Upper lobe of left lung (tissue), 6 donors: Measurements from ENCODE around the gene DIDO1. TPM values are rescaled to one million over a fixed set of nuclear protein-coding genes. Genes with fewer than 3 reads are reported as not detected.

Experiments
- ATAC-seq, 2 donors: fragments of 200-7000 bp; cut with Tn5 transposase; one replicate each; pipeline ENCODE4 v1.9.1; 2022; ENCODE audit warnings: mild to moderate bottlenecking in 2 of 2, moderate library complexity in 2 of 2; ENCODE audit not compliant: low FRiP score in 2 of 2
- DNase-seq, 2 donors: peaks; one replicate each; pipeline ENCODE4 v3.0.0-alpha.2; 2019 to 2020
- H3K27ac ChIP-seq, 4 donors: fragments of 200-600 bp; sonication (generic); one replicate each; pipeline ENCODE4 v1.5.1; 2016 to 2019
- H3K27me3 ChIP-seq, 4 donors: fragments of 200-600 bp; sonication (generic); one replicate each; pipeline ENCODE4 v1.5.1; 2017 to 2019
- H3K36me3 ChIP-seq, 4 donors: fragments of 200-600 bp; sonication (generic); one replicate each; pipeline ENCODE4 v1.5.1; 2016 to 2019
- H3K4me1 ChIP-seq, 4 donors: fragments of 200-600 bp; sonication (generic); one replicate each; pipeline ENCODE4 v1.5.1; 2018 to 2019
- H3K4me3 ChIP-seq, 4 donors: fragments of 200-600 bp; sonication (generic); one replicate each; pipeline ENCODE4 v1.5.1; 2017 to 2019; ENCODE audit warnings: mild to moderate bottlenecking in 2 of 4, moderate library complexity in 1 of 4
- H3K9me3 ChIP-seq, 4 donors: fragments of 200-600 bp; sonication (generic); one replicate each; pipeline ENCODE4 v1.5.1; 2018 to 2019
- EP300 ChIP-seq, 4 donors: sonication (generic); formaldehyde crosslinking; IDR thresholded peaks; one replicate each; pipeline ENCODE4 v1.5.1; 2017; ENCODE audit warnings: antibody characterized with exemption in 4 of 4, control low read depth in 2 of 4
- POLR2A ChIP-seq, 4 donors: fragments of 450-650 bp; IDR thresholded peaks; one replicate each; pipeline ENCODE4 v1.5.1; 2016 to 2017; ENCODE audit warnings: antibody characterized with exemption in 4 of 4, mild to moderate bottlenecking in 2 of 4
- POLR2AphosphoS5 ChIP-seq, 2 donors: sonication (generic); formaldehyde crosslinking; IDR thresholded peaks; one replicate each; pipeline ENCODE4 v1.5.1; 2017; ENCODE audit warnings: antibody characterized with exemption in 2 of 2
- WGBS, 2 donors: methylation state at CpG; one replicate each; pipeline ENCODE4 v1.1.5; 2017 to 2018; 5-methylcytosine and 5-hydroxymethylcytosine counted together
- total RNA-seq, 6 donors: library from RNA; depleted of rRNA in 4 of 6; stranded (reverse); fragments of >200 nt in 4 of 6; gene quantifications; one replicate each; pipeline versions ENCODE4 v1.1.0 to v1.2.1, GENCODE V29; 2016 to 2021
- TF ChIP-seq, protein P1 (sequence below), 6 experiments: fragments of 450-650 bp in 4 of 6; fragments of 200-600 bp in 2 of 6; sonication (generic) in 2 of 6; IDR thresholded peaks; one replicate each; pipeline ENCODE4 v1.5.1; 2016 to 2019; ENCODE audit warnings: antibody characterized with exemption in 6 of 6
- donor health status: DM: no; HTN: no; CAD: no; lungs with moderate emphysema.
- donor health status: DM: no; HTN: yes; CAD: no; lungs with severe emphysema.

DIDO1 gene
- total RNA-seq, 6 donors from 2014 or later: 51.6 to 109 (median 58.9) TPM

- Histone ChIP-seq H3K9me3 (no peaks in the 10 kb centered on the region), H3K27me3 (no peaks in the 10 kb centered on the region), H3K27ac (peak within 1 kb of the TSS in 3 of 4 donors; percentile 40 to 49 (median 40)), H3K4me3 (peak within 1 kb of the TSS in 3 of 4 donors; percentile 54 to 69 (median 59)), H3K36me3 (peaks cover 0 to 5% (median 2%) of the 10 kb centered on the region in 4 donors), H3K4me1 (peaks cover 14 to 23% (median 15%) of the 10 kb centered on the region in 4 donors)
- ATAC-seq: peak; percentile 99 to 100
- peak; percentile 94 to 99 for DNase-seq
- 45% methylated on average over 14 of the region's 70 CpGs; no CpG with 5 or more reads in 1 of the 2 donors for WGBS, 2 donors
- TF ChIP-seq POLR2AphosphoS5 (IDR thresholded peaks at IDR 0.05) (peak; percentile 13 to 51), EP300 (IDR thresholded peaks at IDR 0.05) (no peak), POLR2A (IDR thresholded peaks at IDR 0.05) (no peak)
- TF ChIP-seq, protein P1, sequence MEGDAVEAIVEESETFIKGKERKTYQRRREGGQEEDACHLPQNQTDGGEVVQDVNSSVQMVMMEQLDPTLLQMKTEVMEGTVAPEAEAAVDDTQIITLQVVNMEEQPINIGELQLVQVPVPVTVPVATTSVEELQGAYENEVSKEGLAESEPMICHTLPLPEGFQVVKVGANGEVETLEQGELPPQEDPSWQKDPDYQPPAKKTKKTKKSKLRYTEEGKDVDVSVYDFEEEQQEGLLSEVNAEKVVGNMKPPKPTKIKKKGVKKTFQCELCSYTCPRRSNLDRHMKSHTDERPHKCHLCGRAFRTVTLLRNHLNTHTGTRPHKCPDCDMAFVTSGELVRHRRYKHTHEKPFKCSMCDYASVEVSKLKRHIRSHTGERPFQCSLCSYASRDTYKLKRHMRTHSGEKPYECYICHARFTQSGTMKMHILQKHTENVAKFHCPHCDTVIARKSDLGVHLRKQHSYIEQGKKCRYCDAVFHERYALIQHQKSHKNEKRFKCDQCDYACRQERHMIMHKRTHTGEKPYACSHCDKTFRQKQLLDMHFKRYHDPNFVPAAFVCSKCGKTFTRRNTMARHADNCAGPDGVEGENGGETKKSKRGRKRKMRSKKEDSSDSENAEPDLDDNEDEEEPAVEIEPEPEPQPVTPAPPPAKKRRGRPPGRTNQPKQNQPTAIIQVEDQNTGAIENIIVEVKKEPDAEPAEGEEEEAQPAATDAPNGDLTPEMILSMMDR (IDR thresholded peaks at IDR 0.05): no peak
Observed at GRCh38 chr20:62861726-62862336, 64.5 kb downstream of the DIDO1 start, which contains the start of gene TCFL5. Gene TCFL5, minus strand, starts transcription at chr20:62861822. Its CDS starts 152 bp downstream, at chr20:62861670.

GRCh38 chr20:62860924-62861691, 65.2 kb downstream of the DIDO1 start:
- ATAC-seq: peak in 1 of 2 donors; percentile 3
- no peaks in the 10 kb centered on the region for H3K27me3 ChIP-seq
- 0 to 1% methylated on average over 23 to 26 of the region's 129 CpGs for WGBS, 2 donors
- TF ChIP-seq, protein P1 (IDR thresholded peaks at IDR 0.05): peak in 3 of 6 experiments; percentile 5 to 50 (median 12)
- TF ChIP-seq POLR2A (IDR thresholded peaks at IDR 0.05) (no peak), EP300 (IDR thresholded peaks at IDR 0.05) (no peak)
- H3K4me3 ChIP-seq: peak overlapping the region in 3 of 4 donors; percentile 54 to 69 (median 59)
- DNase-seq: peak in 1 of 2 donors; percentile 91
- peak overlapping the region in 1 of 4 donors; percentile 40 for H3K27ac ChIP-seq
- peaks cover 14 to 23% (median 15%) of the 10 kb centered on the region in 4 donors for H3K4me1 ChIP-seq
- no peaks in the 10 kb centered on the region for H3K9me3 ChIP-seq
- H3K36me3 ChIP-seq: peaks cover 0 to 8% (median 3%) of the 10 kb centered on the region in 4 donors

DNA sequence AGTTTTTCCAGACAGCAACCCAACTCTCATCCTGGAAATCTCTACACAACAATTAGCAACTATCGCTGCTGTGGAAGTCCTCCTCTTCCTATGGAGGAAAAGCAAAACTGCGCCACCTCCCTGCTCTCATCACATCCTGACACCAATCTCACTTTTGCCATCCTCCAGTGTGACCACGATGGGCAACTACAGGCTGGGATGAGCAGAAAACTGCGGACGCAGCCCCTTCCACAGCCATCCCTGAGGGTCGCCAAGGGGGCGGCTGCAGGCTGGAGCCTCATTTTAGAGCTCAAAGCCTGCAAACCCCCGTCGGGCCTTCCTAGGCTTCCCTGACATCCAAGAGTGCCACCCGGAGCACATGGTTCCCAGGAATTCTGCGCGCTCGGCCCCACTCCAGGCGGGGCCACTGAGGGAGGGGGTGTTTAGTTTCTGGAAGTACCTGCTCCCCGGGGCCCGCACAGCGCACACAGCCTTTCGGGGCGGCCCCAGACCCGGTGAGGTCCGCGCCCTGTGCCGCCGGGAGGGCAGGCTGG, 65.8 kb downstream of the DIDO1 start:
- WGBS, 2 donors: 30 to 43% methylated on average over 7 to 13 of the region's 24 CpGs
- DNase-seq: no peak

DNA sequence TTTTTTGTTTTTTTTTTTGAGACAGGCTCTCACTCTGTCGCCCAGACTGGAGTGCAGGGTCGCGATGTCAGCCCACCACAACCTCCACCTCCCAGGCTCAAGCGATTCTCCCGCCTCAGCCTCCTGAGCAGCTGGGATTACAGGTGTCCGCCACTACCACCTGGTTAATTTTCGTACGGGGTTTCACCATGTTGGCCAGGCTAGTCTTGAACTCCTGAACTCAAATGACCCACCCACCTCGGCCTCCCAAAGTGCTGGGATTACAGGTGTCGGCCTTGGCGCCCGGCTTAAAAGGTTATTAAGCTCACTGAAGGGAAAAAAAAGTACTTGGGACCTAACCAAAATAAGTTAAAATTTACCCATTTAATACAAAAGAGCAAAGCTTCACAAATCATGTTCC, 66.6 kb downstream of the DIDO1 start:
- no peak for TF ChIP-seq EP300 (IDR thresholded peaks at IDR 0.05)
- TF ChIP-seq, protein P1 (IDR thresholded peaks at IDR 0.05): no peak
- TF ChIP-seq POLR2AphosphoS5 (IDR thresholded peaks at IDR 0.05): no peak
- no peak for TF ChIP-seq POLR2A (IDR thresholded peaks at IDR 0.05)
- ATAC-seq (no peak), DNase-seq (no peak)
- H3K9me3 ChIP-seq: no peaks in the 10 kb centered on the region
- peaks cover 14 to 23% (median 15%) of the 10 kb centered on the region in 4 donors for H3K4me1 ChIP-seq
- H3K27me3 ChIP-seq: no peaks in the 10 kb centered on the region
- 94 to 98% methylated on average over 12 of the region's 12 CpGs for WGBS, 2 donors
- H3K27ac ChIP-seq: no peak overlapping the region
- H3K36me3 ChIP-seq: peaks cover 0 to 18% (median 3%) of the 10 kb centered on the region in 4 donors
- no peak overlapping the region for H3K4me3 ChIP-seq

More for the DNA sequence above, 65.8 kb downstream of the DIDO1 start:
- Histone ChIP-seq H3K4me3 (peak overlapping the region in 3 of 4 donors; percentile 54 to 69 (median 59)), H3K27me3 (no peaks in the 10 kb centered on the region), H3K4me1 (peaks cover 14 to 23% (median 15%) of the 10 kb centered on the region in 4 donors), H3K9me3 (no peaks in the 10 kb centered on the region), H3K27ac (no peak overlapping the region), H3K36me3 (peaks cover 0 to 11% (median 3%) of the 10 kb centered on the region in 4 donors)
- no peak for ATAC-seq
- TF ChIP-seq POLR2AphosphoS5 (IDR thresholded peaks at IDR 0.05) (no peak), POLR2A (IDR thresholded peaks at IDR 0.05) (no peak), EP300 (IDR thresholded peaks at IDR 0.05) (no peak)
- TF ChIP-seq, protein P1 (IDR thresholded peaks at IDR 0.05): no peak
